Stomach smooth muscle (tissue), 2 donors: ENCODE data around the gene KAT2B.

Source experiments
- H3K27ac ChIP-seq: one replicate; pipeline ENCODE4 v1.7.0; 2013; ENCODE audit warnings: mild to moderate bottlenecking, low read length, inconsistent platforms
- H3K27me3 ChIP-seq, 2 donors: one replicate each; pipeline ENCODE4 v1.7.0; 2013; ENCODE audit warnings: low read length in 2 of 2; ENCODE audit not compliant: insufficient read depth in 2 of 2, control insufficient read depth in 1 of 2
- H3K36me3 ChIP-seq, 2 donors: one replicate each; pipeline ENCODE4 v1.7.0; 2013; ENCODE audit warnings: low read length in 2 of 2; ENCODE audit not compliant: control insufficient read depth in 2 of 2, insufficient read depth in 2 of 2
- H3K4me1 ChIP-seq: one replicate; pipeline ENCODE4 v1.7.0; 2013; ENCODE audit warnings: low read length; ENCODE audit not compliant: control insufficient read depth, insufficient read depth
- H3K4me3 ChIP-seq, 2 donors: one replicate each; pipeline ENCODE4 v1.7.0; 2013; ENCODE audit warnings: low read length in 2 of 2
- H3K9ac ChIP-seq, 2 donors: one replicate each; pipeline ENCODE4 v1.7.0; 2013; ENCODE audit warnings: low read length in 2 of 2, mild to moderate bottlenecking in 1 of 2
- H3K9me3 ChIP-seq, 2 donors: one replicate each; pipeline ENCODE4 v1.7.0; 2013; ENCODE audit warnings: low read length in 2 of 2; ENCODE audit not compliant: control insufficient read depth in 2 of 2
- donor health status: healthy.
- donor health status: Pancreatic carcinoma.

KAT2B gene

GRCh38 chr3:20125289-20125688 lies 85.0 kb downstream of the KAT2B start:
- Histone ChIP-seq H3K27ac (no peak overlapping the region), H3K9ac (no peak overlapping the region), H3K9me3 (no peaks in the 10 kb centered on the region), H3K36me3 (peaks cover 22 to 43% of the 10 kb centered on the region in 2 donors), H3K4me3 (no peak overlapping the region), H3K4me1 (no peaks in the 10 kb centered on the region), H3K27me3 (no peaks in the 10 kb centered on the region)

DNA sequence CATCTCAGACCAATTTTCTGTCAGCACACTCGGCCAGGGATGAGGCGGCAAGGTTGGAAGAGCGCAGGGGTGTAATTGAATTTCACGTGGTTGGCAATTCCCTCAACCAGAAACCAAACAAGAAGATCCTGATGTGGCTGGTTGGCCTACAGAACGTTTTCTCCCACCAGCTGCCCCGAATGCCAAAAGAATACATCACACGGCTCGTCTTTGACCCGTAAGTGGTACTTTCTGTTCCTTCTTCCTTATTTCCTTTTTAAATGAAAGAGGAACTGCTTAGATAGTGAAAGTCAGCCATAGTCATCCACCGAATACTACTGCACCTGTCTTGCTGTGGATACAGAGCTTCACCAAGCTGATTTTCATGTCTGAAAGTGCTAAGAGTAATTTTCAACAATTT lies 85.7 kb downstream of the KAT2B start:
- peaks cover 21 to 40% of the 10 kb centered on the region in 2 donors for H3K36me3 ChIP-seq
- H3K4me3 ChIP-seq, result no peak overlapping the region
- no peak overlapping the region for H3K27ac ChIP-seq
- H3K27me3 ChIP-seq, result no peaks in the 10 kb centered on the region
- H3K9ac ChIP-seq, result no peak overlapping the region
- H3K9me3 ChIP-seq, result no peaks in the 10 kb centered on the region
- H3K4me1 ChIP-seq, result no peaks in the 10 kb centered on the region

- Histone ChIP-seq H3K9ac (no peak overlapping the region), H3K4me1 (no peaks in the 10 kb centered on the region), H3K4me3 (no peak overlapping the region), H3K27me3 (no peaks in the 10 kb centered on the region), H3K36me3 (peaks cover 16 to 26% of the 10 kb centered on the region in 2 donors), H3K9me3 (no peaks in the 10 kb centered on the region), H3K27ac (no peak overlapping the region)
Measured at GRCh38 chr3:20128358-20128757, 88.1 kb downstream of the KAT2B start.

DNA sequence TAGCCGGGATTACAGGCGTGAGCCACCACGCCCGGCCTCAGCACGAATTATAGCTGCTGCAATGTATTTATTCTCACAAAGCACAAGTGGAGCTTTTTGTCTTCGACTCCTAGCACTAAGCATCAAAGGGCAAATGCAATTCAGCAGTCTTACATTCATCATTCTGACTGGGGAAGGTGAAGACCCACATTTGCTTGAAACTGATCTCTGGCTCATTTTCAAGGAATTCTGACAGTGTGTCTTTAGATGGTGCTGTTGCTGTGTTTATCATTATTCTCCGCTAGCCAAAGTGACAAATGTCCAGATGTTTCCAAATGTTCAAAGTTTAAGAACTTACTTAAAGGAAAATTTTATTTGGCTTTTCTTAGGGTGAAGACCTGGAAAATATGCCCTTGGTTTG lies 89.9 kb downstream of the KAT2B start:
- no peak overlapping the region for H3K9ac ChIP-seq
- no peak overlapping the region for H3K27ac ChIP-seq
- H3K36me3 ChIP-seq, result peaks cover 12 to 23% of the 10 kb centered on the region in 2 donors
- no peak overlapping the region for H3K4me3 ChIP-seq
- no peaks in the 10 kb centered on the region for H3K27me3 ChIP-seq
- no peaks in the 10 kb centered on the region for H3K9me3 ChIP-seq
- H3K4me1 ChIP-seq, result no peaks in the 10 kb centered on the region

GRCh38 chr3:20136231-20136630 lies 96.0 kb downstream of the KAT2B start:
- Histone ChIP-seq H3K9ac (no peak overlapping the region), H3K27me3 (no peaks in the 10 kb centered on the region), H3K36me3 (peaks cover 0 to 4% of the 10 kb centered on the region in 2 donors), H3K27ac (no peak overlapping the region), H3K4me1 (no peaks in the 10 kb centered on the region), H3K9me3 (no peaks in the 10 kb centered on the region), H3K4me3 (no peak overlapping the region)

GRCh38 chr3:20137647-20138046 lies 97.4 kb downstream of the KAT2B start:
- Histone ChIP-seq H3K9ac (no peak overlapping the region), H3K4me3 (no peak overlapping the region), H3K27me3 (no peaks in the 10 kb centered on the region), H3K27ac (no peak overlapping the region), H3K36me3 (peaks cover 0 to 4% of the 10 kb centered on the region in 2 donors), H3K4me1 (no peaks in the 10 kb centered on the region), H3K9me3 (no peaks in the 10 kb centered on the region)

DNA sequence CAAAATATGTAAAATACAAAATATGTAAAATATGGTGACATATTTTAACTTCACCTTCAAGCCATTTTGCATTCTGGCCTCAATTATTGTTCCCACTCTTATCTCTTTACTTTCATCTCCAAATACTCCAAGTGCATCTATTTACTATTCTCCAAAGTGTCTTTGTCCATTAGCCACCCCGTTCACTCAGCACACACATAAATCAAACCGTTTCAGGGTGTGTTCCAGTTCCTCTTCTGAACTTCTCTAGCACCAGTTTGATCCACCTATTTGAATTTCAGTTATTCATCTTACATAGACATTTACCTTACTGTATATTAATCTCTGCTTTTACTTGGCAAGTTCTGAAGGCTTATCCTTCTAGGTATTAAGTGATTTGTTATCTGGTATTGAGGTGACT lies 100.6 kb downstream of the KAT2B start:
- Histone ChIP-seq H3K9me3 (no peaks in the 10 kb centered on the region), H3K27me3 (no peaks in the 10 kb centered on the region), H3K4me3 (no peak overlapping the region), H3K27ac (no peak overlapping the region), H3K4me1 (no peaks in the 10 kb centered on the region), H3K9ac (no peak overlapping the region), H3K36me3 (peaks cover 3 to 7% of the 10 kb centered on the region in 2 donors)

DNA sequence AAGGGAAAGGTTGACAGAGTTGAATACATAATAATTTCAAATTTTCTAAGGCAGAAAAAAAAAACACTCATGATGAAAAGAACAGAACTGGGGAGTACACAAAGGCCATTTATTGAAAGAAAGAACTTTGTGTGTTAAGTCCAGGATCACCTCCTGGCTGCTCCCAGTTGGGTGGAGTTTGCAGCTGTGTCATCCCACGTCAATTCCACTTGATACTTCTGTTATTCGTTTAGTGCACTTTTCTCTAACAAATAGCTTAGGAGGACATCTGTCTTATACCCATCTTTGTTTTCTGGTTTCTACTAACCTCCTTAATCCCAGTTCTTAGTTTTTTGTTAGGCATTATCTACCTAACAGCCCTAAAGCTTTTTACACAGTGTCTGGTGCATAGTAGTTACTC lies 101.1 kb downstream of the KAT2B start:
- Histone ChIP-seq H3K4me1 (no peaks in the 10 kb centered on the region), H3K4me3 (no peak overlapping the region), H3K27me3 (no peaks in the 10 kb centered on the region), H3K9me3 (no peaks in the 10 kb centered on the region), H3K36me3 (peaks cover 3 to 7% of the 10 kb centered on the region in 2 donors), H3K27ac (no peak overlapping the region), H3K9ac (no peak overlapping the region)

DNA sequence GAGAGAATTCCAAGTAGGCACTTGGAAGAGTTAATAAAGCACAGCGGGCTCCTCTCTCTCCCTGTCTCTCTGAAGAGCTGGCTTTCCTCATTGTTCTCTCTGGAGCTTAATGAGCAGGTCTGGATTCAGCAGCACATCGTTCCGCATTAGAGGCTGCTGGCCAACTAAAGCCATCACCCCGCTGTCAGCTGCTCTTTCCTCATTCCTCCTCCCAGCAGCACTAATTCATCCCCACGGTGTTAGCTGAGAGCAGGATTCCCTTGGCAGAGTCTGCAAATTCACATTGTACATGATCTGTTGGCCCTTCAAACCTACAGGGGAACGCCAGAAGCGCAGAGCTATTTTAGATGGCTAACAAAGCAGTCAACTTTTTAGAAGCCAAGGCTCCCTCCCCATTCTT lies 101.6 kb downstream of the KAT2B start:
- H3K27ac ChIP-seq, result peak overlapping the region; percentile 7
- H3K4me1 ChIP-seq, result no peaks in the 10 kb centered on the region
- H3K9me3 ChIP-seq, result no peaks in the 10 kb centered on the region
- H3K4me3 ChIP-seq, result peak overlapping the region in 1 of 2 donors; percentile 24
- no peak overlapping the region for H3K9ac ChIP-seq
- H3K27me3 ChIP-seq, result no peaks in the 10 kb centered on the region
- peaks cover 3 to 7% of the 10 kb centered on the region in 2 donors for H3K36me3 ChIP-seq

DNA sequence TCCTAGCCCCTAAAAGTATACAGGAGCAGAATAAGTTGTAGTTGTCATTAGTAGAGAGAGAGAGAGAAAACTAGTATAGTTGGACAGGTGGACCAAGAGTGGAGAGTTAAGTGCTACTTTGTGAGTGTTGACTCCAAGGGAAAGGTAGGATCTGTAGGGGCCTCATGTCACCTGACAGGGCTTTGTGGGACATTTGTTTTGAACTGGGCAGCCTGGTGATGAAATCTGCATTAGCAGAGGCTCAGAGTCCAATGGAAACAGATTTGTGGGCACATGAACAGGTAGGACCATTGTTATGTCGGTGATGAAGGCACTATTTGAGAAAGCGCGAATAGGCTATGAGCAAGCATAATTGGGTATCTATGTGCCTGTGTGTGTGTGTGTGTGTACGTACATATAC lies 102.3 kb downstream of the KAT2B start:
- H3K27ac ChIP-seq, result peak overlapping the region; percentile 7
- H3K4me3 ChIP-seq, result no peak overlapping the region
- H3K9ac ChIP-seq, result no peak overlapping the region
- no peaks in the 10 kb centered on the region for H3K27me3 ChIP-seq
- H3K9me3 ChIP-seq, result no peaks in the 10 kb centered on the region
- H3K36me3 ChIP-seq, result peaks cover 3% of the 10 kb centered on the region in 2 donors
- H3K4me1 ChIP-seq, result no peaks in the 10 kb centered on the region

DNA sequence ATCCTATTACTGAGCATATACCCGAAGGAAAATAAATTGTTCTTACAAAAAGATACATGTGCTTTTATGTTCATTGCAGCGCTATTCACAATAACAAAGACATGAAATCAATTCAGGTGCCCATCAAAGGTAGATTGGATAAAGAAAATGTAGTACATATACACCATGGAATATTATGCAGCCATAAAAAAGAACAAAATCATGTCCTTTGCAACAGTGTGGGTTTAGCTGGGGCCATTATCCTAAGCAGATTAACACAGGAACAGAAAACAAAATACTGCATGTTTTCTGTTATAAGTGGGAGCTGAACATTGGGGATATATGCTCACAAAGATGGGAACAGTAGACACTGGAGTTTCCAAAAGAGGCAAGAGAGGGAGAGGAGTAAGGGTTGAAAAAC lies 103.3 kb downstream of the KAT2B start:
- Histone ChIP-seq H3K36me3 (peaks cover 7 to 8% of the 10 kb centered on the region in 2 donors), H3K27me3 (no peaks in the 10 kb centered on the region)

More for the DNA sequence above, 103.3 kb downstream of the KAT2B start:
- no peak overlapping the region for H3K4me3 ChIP-seq
- H3K27ac ChIP-seq, result no peak overlapping the region
- no peak overlapping the region for H3K9ac ChIP-seq
- no peaks in the 10 kb centered on the region for H3K4me1 ChIP-seq
- H3K9me3 ChIP-seq, result no peaks in the 10 kb centered on the region
